Embryonic facial prominence (tissue), 1 donor: ENCODE measurements around the gene TMEM131.

ENCODE experiments used
- DNase-seq: peaks from one replicate; pipeline ENCODE4 v3.0.0-alpha.2; 2016; ENCODE audit errors: extremely low spot score

The TMEM131 gene

GRCh38 chr2:97738179-97739019 lies 257.3 kb downstream of the TMEM131 start:
- no peak for DNase-seq

GRCh38 chr2:97737421-97738178 lies 258.1 kb downstream of the TMEM131 start:
- DNase-seq, result no peak

DNA sequence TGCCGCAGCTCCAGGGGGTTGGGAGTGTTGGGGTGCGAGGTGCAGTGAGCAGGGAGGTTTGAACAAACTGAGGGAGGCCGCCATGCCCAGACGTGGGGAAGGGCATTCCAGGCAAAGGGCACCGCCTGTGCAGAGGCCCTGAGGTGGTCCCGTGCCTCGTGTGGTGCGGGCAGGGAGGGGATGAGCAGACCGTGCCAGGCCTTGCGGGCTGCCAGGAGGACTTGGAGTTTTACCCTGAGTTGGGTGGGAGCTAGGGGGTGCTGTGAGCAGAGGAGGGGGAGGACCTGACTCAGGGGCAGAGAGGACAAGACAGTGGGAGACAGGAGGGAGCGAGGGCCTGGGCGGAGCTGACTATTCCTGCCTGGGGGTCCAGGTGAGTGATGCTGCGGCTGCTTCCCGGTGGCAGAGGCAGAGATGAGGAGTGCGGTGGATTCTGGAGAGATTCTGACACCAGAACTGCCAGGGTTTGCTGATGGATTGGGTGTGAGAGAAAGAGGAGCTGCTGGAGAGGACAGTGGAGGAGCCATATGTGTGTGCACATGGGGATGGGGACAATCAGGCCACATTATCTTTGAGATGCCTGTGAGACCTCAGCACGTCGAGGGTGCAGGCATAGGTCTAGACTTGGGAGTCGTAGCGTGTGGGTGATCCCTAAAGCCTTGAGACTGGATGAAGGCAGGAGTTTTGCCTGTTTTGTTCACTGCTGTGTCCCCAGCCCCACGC lies 259.0 kb downstream of the TMEM131 start:
- DNase-seq, result no peak

DNA sequence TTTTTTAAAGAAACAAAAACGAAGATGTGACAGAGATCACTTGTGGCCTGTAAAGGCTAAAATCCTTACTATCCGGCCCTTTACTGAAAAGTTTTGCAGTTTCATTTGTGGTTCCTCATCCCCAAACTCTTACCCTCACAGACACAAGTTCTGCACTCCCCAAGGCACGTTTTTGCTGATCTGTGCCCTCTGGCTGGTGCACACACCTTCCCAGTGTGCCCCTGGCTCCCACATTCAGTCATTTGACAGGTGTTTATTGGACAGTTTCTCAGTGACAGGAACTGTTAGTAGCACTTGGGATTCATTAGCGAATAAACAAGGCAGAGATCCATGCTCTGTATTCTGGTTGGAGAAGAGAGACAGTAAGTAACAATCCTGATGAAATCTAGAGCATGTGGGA lies 259.6 kb downstream of the TMEM131 start:
- DNase-seq, result no peak

- no peak for DNase-seq
Measured at GRCh38 chr2:97735161-97735561, 260.6 kb downstream of the TMEM131 start.

DNA sequence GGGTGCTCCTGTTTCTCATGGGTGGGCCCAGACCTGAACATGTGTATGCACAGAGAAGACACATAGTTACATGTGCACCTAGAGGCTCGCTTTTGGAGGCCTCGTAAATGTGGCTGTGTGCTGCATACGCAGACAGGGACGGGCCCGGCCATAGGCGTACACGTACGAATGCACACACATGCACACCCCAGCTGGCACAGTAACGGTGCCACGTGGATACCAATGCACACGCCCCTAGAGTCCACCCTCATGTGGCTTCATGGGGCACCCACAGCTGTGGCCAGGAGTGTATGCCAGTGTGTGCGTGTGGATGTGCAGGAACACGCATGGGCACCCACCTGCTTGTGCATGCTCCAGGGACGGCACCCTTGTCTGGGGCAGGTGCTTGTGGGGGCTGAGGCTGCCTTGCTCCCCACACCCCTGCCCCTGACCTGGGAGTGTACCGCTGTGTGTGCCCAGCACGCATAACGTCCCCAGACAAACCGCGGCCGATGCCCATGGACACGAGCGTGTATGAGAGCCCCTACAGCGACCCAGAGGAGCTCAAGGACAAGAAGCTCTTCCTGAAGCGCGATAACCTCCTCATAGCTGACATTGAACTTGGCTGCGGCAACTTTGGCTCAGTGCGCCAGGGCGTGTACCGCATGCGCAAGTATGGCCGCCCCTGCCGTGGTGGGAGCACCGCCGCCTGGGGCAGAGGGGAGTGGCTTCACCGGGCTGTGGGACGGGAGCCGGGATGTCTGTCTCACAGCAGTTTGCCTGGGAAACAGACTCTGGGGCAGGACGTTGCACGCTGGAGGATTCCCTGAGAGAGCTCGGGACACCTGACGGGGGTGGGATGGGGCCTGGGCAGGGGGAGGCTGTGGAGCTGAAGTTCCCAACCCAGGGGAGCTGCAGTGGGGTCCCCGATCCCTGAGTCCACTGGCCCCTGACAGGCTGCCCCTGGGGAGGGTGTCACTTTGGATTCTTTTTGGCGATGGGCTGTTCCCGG lies 261.4 kb downstream of the TMEM131 start:
- no peak for DNase-seq

- DNase-seq, result no peak
Measured at GRCh38 chr2:97733341-97734035, 262.3 kb downstream of the TMEM131 start.

DNA sequence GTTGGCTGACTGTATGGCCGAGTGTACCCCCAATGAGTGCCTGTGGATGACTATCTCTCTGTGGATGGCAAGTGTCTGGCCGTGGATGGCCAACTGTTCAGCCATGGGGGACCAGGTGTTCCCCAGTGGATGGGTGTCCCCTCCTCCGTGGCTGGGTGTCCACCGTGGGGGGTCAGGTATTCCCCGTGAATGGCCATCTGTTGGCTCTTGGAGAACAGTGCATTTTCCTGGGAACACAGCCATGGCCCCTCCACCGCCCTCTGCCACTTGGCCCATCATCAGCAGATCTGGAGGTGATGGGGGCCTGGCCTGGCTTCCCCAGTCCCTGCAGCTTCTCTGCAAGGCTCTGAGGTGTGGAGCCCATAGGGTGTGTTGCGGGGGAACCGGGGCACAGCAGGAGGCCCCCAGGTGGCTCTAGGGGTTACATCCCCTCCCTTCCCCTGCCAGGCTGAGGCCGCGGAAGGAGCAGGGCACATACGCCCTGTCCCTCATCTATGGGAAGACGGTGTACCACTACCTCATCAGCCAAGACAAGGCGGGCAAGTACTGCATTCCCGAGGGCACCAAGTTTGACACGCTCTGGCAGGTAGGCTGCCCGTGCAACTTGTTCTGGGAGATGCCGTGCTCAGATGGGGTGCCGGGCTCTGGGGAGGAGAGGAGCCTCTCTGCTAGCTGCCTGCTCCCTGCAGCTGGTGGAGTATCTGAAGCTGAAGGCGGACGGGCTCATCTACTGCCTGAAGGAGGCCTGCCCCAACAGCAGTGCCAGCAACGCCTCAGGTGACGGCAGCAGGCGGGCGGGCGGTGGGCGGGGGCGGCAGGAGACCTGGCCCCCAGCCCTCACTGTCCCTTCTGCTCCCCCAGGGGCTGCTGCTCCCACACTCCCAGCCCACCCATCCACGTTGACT lies 263.1 kb downstream of the TMEM131 start:
- no peak for DNase-seq

- no peak for DNase-seq
Measured at GRCh38 chr2:97731274-97732020, 264.3 kb downstream of the TMEM131 start.

GRCh38 chr2:97730245-97730644 lies 265.5 kb downstream of the TMEM131 start:
- no peak for DNase-seq

DNA sequence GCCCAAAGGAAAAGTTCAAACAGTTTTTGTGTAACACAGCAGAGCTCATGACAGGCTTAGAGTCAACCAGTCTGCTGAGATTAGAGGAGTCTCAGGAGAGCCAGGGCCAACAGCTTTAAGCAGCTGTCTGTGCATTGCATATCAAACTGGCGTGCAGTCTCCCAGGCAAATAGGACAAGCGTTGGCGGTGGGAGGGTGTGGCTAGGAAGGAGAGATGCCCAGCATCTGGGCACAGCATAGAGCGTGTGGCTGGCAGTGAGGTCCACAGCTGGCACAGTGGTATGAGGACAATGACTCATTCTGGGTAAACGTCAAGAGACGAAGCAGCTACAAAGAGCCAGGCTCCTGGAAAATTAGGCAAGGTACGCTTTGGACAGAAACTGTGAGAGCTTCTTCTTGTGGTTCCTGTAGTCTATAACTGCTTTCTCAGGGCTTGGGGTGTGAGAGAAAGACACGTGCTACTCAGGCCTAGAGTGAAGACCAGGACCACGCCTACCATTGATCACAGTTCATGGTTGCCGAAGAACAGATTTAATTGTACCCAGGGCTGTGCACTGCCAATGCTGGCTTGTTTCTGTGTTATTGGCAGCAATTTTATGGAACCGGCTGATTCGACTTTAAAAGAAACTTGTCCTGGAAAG lies 267.5 kb downstream of the TMEM131 start:
- DNase-seq, result no peak

DNA sequence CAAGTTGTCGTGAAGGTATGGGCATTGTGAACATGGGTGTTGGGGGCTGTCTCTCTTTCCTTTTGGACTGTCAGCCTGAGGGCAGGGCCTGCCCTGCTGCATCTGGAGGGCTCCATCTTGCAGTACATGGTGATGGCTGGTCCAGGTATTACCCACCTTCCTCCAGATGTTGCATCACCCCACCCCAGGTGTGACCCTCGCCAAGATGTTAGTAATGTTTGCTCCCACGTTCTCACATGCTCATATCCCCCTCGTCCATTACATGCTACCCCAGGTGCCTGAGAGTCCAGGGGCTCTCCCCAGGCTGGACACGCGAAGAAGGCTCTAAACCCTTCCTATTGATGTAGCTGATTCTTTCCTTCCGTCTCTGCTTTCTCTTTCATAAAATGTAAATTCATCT lies 268.5 kb downstream of the TMEM131 start:
- no peak for DNase-seq

GRCh38 chr2:97726261-97727064 lies 269.3 kb downstream of the TMEM131 start:
- DNase-seq, result no peak

DNA sequence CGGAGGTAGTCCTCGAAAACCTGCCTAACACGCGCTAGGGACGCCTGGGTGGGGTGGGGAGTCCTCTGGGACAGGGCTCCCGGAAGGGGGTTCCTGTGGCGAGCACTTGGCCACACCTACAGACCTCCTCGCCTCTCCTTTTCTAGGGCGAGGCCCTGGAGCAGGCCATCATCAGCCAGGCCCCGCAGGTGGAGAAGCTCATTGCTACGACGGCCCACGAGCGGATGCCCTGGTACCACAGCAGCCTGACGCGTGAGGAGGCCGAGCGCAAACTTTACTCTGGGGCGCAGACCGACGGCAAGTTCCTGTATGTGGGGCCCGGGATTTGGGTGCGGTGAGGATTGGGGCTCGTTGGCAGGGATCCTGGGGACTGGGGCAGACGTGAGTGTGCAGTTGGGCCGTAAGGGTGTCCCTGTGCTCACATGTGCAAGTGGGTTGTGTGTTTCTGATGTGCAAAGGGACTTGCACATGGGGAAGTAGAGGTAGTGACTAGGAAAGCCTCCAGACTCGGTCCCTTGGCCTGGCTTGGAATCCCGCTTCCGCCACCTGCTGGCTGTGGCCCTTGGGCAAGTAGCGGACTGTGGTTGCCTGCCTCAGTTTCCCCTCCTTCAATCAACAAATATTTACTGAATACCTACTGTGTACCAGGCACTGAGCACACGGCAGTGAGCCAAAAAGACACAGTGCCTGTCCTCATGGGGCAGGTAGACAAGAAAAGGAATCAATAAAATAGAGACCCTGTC lies 270.6 kb downstream of the TMEM131 start:
- DNase-seq, result no peak

DNA sequence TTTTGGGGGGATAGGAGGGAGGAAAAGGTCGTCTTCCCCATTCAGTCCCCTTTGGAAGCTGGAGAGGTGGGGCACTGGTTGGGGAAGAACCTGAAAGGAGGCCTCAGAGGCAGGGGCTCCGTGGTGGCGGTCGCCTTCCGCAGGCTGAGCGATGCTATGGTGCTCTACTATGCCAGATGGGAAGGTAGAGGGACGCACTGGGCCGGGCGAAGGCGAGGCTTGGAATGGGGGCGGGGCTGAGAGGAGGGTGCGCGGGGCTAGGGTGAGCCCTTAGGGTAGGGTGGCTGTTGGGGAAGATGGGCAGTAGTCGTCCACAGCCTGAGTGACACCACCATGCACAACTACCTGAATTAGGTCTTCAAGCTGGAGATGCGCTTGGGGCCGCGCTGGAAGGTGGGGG lies 271.2 kb downstream of the TMEM131 start:
- DNase-seq, result no peak

GRCh38 chr2:97724073-97724410 lies 271.7 kb downstream of the TMEM131 start:
- DNase-seq, result no peak
